Transverse colon (tissue), 4 donors: Measurements from ENCODE around the gene SPEG. TPM values are rescaled to one million over a fixed set of nuclear protein-coding genes. Genes with fewer than 3 reads are reported as not detected.

ENCODE experiments used
- DNase-seq: peaks from one replicate; pipeline ENCODE4 v3.0.0-alpha.2; 2019
- H3K27ac ChIP-seq, 4 donors: fragments of 200-600 bp; sonication (generic); 2 replicates each; pipeline ENCODE4 v1.5.1; 2016 to 2018; ENCODE audit warnings: inconsistent platforms in 4 of 4
- H3K27me3 ChIP-seq: fragments of 200-600 bp; sonication (generic); 2 replicates; pipeline ENCODE4 v1.5.1; 2017; ENCODE audit warnings: inconsistent platforms
- H3K36me3 ChIP-seq, 4 donors: fragments of 200-600 bp; sonication (generic); 2 replicates each; pipeline ENCODE4 v1.5.1; 2017 to 2019; ENCODE audit warnings: inconsistent platforms in 4 of 4
- H3K4me1 ChIP-seq, 4 donors: fragments of 200-600 bp; sonication (generic); 2 replicates each; pipeline ENCODE4 v1.5.1; 2017 to 2020; ENCODE audit warnings: inconsistent platforms in 4 of 4
- H3K4me3 ChIP-seq, 4 donors: fragments of 200-600 bp; sonication (generic); 1 replicate in 1 of 4; 2 replicates in 3 of 4; pipeline versions ENCODE4 v1.5.1 to v1.6.1; 2017 to 2019; ENCODE audit warnings: inconsistent platforms in 4 of 4
- H3K9me3 ChIP-seq, 2 donors: fragments of 200-600 bp; sonication (generic); 2 replicates each; pipeline ENCODE4 v1.5.1; 2017 to 2019; ENCODE audit warnings: inconsistent platforms in 2 of 2
- CTCF ChIP-seq, 5 experiments: fragments of 200-600 bp in 3 of 5; fragments of 450-650 bp in 2 of 5; sonication (generic) in 3 of 5; IDR thresholded peaks; 1 replicate in 2 of 5; 2 replicates in 3 of 5; pipeline ENCODE4 v1.5.1; 2016 to 2017; ENCODE audit warnings: antibody characterized with exemption in 5 of 5, inconsistent platforms in 3 of 5, mild to moderate bottlenecking in 2 of 5, moderate library complexity in 1 of 5
- EP300 ChIP-seq: sonication (generic); formaldehyde crosslinking; IDR thresholded peaks from one replicate; pipeline ENCODE4 v1.6.1; 2017; ENCODE audit warnings: antibody characterized with exemption, low read depth
- POLR2A ChIP-seq: fragments of 450-650 bp; IDR thresholded peaks from one replicate; pipeline ENCODE4 v1.6.1; 2016; ENCODE audit warnings: antibody characterized with exemption, mild to moderate bottlenecking, moderate library complexity
- POLR2AphosphoS5 ChIP-seq, 3 donors: sonication (generic); formaldehyde crosslinking; IDR thresholded peaks; one replicate each; pipeline ENCODE4 v1.6.1; 2016; ENCODE audit warnings: antibody characterized with exemption in 3 of 3
- WGBS, 2 donors: methylation state at CpG; one replicate each; pipeline ENCODE4 v1.1.5; 2018; ENCODE audit warnings: low coverage in 1 of 2; 5-methylcytosine and 5-hydroxymethylcytosine counted together
- in situ Hi-C, 4 donors: fragments of 200-750 bp; cut with MboI; loops; one replicate each; pipeline versions ENCODE4 v1.15.0 to v1.15.1; 2017; ENCODE audit warnings: low sequenced_read_pairs in 3 of 4, low pct_ligation_motif_present in 1 of 4, low pct_unique_long_range_greater_than_20kb in 1 of 4
- intact Hi-C: fragments of 100-400 bp; cut with DNase I; formaldehyde crosslinking; loops from one replicate; pipeline ENCODE4 v1.15.1; 2023; ENCODE audit warnings: low total_unique reads
- total RNA-seq, 4 donors: library from RNA; depleted of rRNA; stranded (reverse); fragments of >200 nt; gene quantifications; one replicate each; pipeline ENCODE4 v1.1.0, GENCODE V29; 2016

The SPEG gene
- total RNA-seq, 4 donors from 2014 or later = 26.5 to 95.8 (median 48.5) TPM

DNA sequence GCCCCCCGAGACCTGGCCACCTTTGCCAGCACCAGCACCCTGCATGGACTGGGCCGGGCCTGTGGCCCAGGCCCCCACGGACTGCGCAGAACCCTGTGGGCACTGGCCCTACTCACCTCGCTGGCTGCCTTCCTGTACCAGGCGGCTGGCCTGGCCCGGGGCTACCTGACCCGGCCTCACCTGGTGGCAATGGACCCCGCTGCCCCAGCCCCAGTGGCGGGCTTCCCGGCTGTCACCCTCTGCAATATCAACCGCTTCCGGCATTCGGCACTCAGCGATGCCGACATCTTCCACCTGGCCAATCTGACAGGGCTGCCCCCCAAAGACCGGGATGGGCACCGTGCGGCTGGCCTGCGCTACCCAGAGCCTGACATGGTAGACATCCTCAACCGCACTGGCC lies 80.2 kb downstream of the SPEG start:
- no peaks in the 10 kb centered on the region for H3K36me3 ChIP-seq
- no peak overlapping the region for H3K4me3 ChIP-seq
- TF ChIP-seq POLR2AphosphoS5 (IDR thresholded peaks at IDR 0.05) = no peak
- TF ChIP-seq CTCF (IDR thresholded peaks at IDR 0.05) = no peak
- no peak for TF ChIP-seq EP300
- no peak for TF ChIP-seq POLR2A
- H3K27me3 ChIP-seq = peaks cover 79% of the 10 kb centered on the region
- 92% methylated on average over 21 of the region's 21 CpGs; no CpG with 5 or more reads in 1 of the 2 donors for WGBS, 2 donors
- peaks cover 0 to 6% (median 5%) of the 10 kb centered on the region in 4 donors for H3K4me1 ChIP-seq
- H3K27ac ChIP-seq = no peak overlapping the region
- H3K9me3 ChIP-seq = no peaks in the 10 kb centered on the region
- no peak for DNase-seq
- intact Hi-C loops (no loop called here), in situ Hi-C loops (no loop called here)

DNA sequence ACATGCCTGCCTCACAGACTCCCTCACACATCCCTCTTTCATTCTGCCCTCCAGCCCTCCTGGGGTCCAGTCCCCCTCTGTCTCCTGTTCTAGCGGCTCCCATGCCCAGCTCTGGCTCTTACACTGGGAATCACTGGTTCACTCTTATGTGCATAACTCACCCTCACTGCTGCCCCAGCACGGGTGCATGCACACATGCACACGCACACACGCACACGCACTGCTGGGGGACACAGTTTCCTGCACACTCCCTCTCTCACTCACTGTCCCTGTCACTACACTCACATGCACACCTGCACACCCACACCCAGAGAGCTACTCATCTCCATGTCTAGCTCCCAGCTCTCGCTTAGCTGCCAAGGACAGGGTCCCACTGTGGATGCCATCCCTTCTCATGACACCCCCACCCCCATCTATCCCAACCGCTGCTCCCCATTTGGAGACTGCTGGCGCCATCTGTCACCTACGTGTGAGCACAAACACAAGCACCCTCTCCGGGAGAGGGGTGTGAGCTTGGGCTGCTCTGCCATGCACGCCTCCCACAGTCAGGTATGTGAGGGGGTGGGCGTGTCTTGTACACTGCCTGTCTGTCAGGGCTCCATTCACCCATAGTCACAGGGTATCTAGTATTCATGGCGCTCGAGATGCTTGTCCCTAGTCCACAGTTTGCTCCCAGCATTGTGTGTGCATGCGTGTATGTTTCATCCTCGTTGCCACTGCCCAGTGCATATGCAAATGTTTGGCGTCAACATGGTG lies 81.4 kb downstream of the SPEG start:
- no peak for DNase-seq
- no peaks in the 10 kb centered on the region for H3K9me3 ChIP-seq
- in situ Hi-C loops (no loop called here), intact Hi-C loops (no loop called here)
- no peak for TF ChIP-seq POLR2AphosphoS5 (IDR thresholded peaks at IDR 0.05)
- TF ChIP-seq POLR2A = no peak
- TF ChIP-seq CTCF (IDR thresholded peaks at IDR 0.05) = no peak
- no peak for TF ChIP-seq EP300
- H3K4me1 ChIP-seq = no peaks in the 10 kb centered on the region
- H3K36me3 ChIP-seq = no peaks in the 10 kb centered on the region
- no peak overlapping the region for H3K27ac ChIP-seq
- no peak overlapping the region for H3K4me3 ChIP-seq
- peaks cover 78% of the 10 kb centered on the region for H3K27me3 ChIP-seq
- 56 to 70% methylated on average over 4 to 17 of the region's 17 CpGs for WGBS, 2 donors

GRCh38 chr2:219516888-219517287 lies 82.2 kb downstream of the SPEG start:
- DNase-seq = no peak
- no peaks in the 10 kb centered on the region for H3K9me3 ChIP-seq
- H3K36me3 ChIP-seq = no peaks in the 10 kb centered on the region
- H3K27me3 ChIP-seq = peaks cover 78% of the 10 kb centered on the region
- TF ChIP-seq POLR2A (no peak), EP300 (no peak), CTCF (IDR thresholded peaks at IDR 0.05) (no peak), POLR2AphosphoS5 (IDR thresholded peaks at IDR 0.05) (no peak)
- in situ Hi-C loops = no loop called here
- WGBS, 2 donors = 53% methylated on average over 7 of the region's 7 CpGs; no CpG with 5 or more reads in 1 of the 2 donors
- H3K4me3 ChIP-seq = no peak overlapping the region
- no peak overlapping the region for H3K27ac ChIP-seq
- H3K4me1 ChIP-seq = peaks cover 0 to 4% (median 0%) of the 10 kb centered on the region in 4 donors
- intact Hi-C loops = no loop called here

DNA sequence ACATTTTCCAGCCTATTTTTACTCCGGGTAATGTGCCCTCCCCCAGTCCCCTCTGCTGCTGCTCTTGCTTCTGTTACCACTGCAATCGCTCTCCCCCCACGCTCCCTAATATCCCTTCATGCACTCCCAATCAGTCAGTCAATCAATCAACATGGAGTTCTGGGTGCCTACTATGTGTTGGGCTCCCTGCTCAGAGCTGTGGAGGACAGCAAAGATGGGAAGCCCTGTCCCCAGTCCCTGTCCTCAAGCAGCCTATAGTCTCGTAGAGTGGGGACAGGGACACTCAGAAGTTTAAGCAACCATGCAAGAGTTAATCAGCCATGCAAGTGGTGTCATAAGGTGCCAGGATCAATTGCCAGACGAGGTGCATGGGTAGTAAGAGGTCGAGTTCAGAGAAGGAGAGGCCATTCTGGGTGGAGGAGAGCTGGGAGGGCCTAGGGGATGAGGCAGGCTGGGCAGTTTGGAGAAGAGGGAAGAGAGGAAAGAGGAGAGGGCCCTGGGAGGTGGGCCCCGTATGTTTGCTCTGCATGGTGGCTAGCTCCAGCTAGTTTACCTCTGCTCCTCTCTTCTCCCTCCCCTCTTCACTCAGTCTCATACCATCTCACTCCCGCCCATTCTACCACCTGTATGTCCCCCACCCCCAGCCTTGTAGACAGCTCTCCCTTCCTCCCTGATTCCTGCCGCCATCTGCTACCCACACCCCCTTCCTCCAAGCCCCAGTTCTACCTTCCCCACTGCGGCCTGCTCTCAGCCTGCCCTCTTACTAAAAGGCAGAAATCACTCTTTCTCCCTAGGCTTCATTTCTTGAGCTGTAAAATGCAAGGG lies 83.5 kb downstream of the SPEG start:
- no peak overlapping the region for H3K4me3 ChIP-seq
- peaks cover 78% of the 10 kb centered on the region for H3K27me3 ChIP-seq
- no peak for DNase-seq
- intact Hi-C loops (no loop called here), in situ Hi-C loops (no loop called here)
- 56 to 63% methylated on average over 6 to 10 of the region's 10 CpGs for WGBS, 2 donors
- H3K27ac ChIP-seq = no peak overlapping the region
- no peaks in the 10 kb centered on the region for H3K36me3 ChIP-seq
- no peaks in the 10 kb centered on the region for H3K9me3 ChIP-seq
- no peak for TF ChIP-seq POLR2A
- no peak for TF ChIP-seq CTCF (IDR thresholded peaks at IDR 0.05)
- TF ChIP-seq EP300 = no peak
- TF ChIP-seq POLR2AphosphoS5 (IDR thresholded peaks at IDR 0.05) = no peak
- H3K4me1 ChIP-seq = peaks cover 7 to 16% (median 9%) of the 10 kb centered on the region in 4 donors
